Neural cell (in vitro differentiated cells): Measurements from ENCODE around the gene SPRED1. TPM values are rescaled to one million over a fixed set of nuclear protein-coding genes. Genes with fewer than 3 reads are reported as not detected.

Experiments used
- H2AFZ ChIP-seq: fragments of 200-600, 300-800 bp; sonication (generic), shearing (Covaris generic); 2 replicates; pipeline ENCODE4 v1.6.0; 2014; ENCODE audit warnings: low read depth, mild to moderate bottlenecking, antibody characterized with exemption, low read length, moderate library complexity
- H3F3A ChIP-seq: fragments of 200-600 bp; shearing (Covaris generic); 2 replicates; pipeline ENCODE4 v1.6.1; 2016; ENCODE audit warnings: mild to moderate bottlenecking, moderate library complexity, mixed read lengths, antibody characterized with exemption, low read length; ENCODE audit not compliant: insufficient read depth, poor library complexity, severe bottlenecking
- H3K27ac ChIP-seq: fragments of 200-600, 300-800 bp; sonication (generic), shearing (Covaris generic); 2 replicates; pipeline ENCODE4 v1.5.1; 2014; ENCODE audit warnings: mild to moderate bottlenecking, low read length, moderate library complexity
- H3K27me3 ChIP-seq: fragments of 300-800, 200-600 bp; sonication (generic), shearing (Covaris generic); 2 replicates; pipeline ENCODE4 v1.6.0; 2014; ENCODE audit warnings: mild to moderate bottlenecking, low read depth, low read length, moderate library complexity; ENCODE audit not compliant: insufficient read depth
- H3K36me3 ChIP-seq: fragments of 300-800, 200-600 bp; sonication (generic), shearing (Covaris generic); 2 replicates; pipeline ENCODE4 v1.5.1; 2014; ENCODE audit warnings: mild to moderate bottlenecking, antibody characterized with exemption, low read length, moderate library complexity; ENCODE audit not compliant: insufficient read depth
- H3K4me2 ChIP-seq: fragments of 300-800, 200-600 bp; sonication (generic), shearing (Covaris generic); 2 replicates; pipeline ENCODE4 v1.6.0; 2014; ENCODE audit warnings: mild to moderate bottlenecking, low read length
- H3K4me3 ChIP-seq: fragments of 300-800, 200-600 bp; sonication (generic), shearing (Covaris generic); 2 replicates; pipeline ENCODE4 v1.5.1; 2014; ENCODE audit warnings: mild to moderate bottlenecking, low read length, moderate library complexity
- H3K79me2 ChIP-seq: fragments of 200-600 bp; shearing (Covaris generic); replicated peaks from 2 replicates; pipeline ENCODE4 v1.6.0; 2014; ENCODE audit warnings: mild to moderate bottlenecking, low read length, moderate library complexity; ENCODE audit not compliant: insufficient read depth
- H3K9ac ChIP-seq: fragments of 300-800, 200-600 bp; sonication (generic), shearing (Covaris generic); 2 replicates; pipeline ENCODE4 v1.6.1; 2016; ENCODE audit warnings: mild to moderate bottlenecking, low read length, mixed read lengths
- H3K9me2 ChIP-seq: fragments of 200-600 bp; shearing (Covaris generic); 2 replicates; pipeline ENCODE4 v1.6.1; 2016; ENCODE audit warnings: mild to moderate bottlenecking, low read length, mixed read lengths; ENCODE audit not compliant: insufficient read depth
- H3K9me3 ChIP-seq: fragments of 200-600, 300-800 bp; sonication (generic), shearing (Covaris generic); 2 replicates; pipeline ENCODE4 v1.6.1; 2016; ENCODE audit warnings: mild to moderate bottlenecking, mixed run types, low read length, moderate library complexity, mixed read lengths
- H4K20me1 ChIP-seq: fragments of 200-600 bp; shearing (Covaris generic); 2 replicates; pipeline ENCODE4 v1.6.1; 2016; ENCODE audit warnings: mild to moderate bottlenecking, mixed run types; ENCODE audit not compliant: insufficient read depth
- EP300 ChIP-seq: fragments of 450-650 bp; conservative IDR thresholded peaks from 2 replicates; pipeline ENCODE4 v1.6.1; 2014; ENCODE audit warnings: antibody characterized with exemption, mild to moderate bottlenecking, moderate library complexity; ENCODE audit not compliant: poor library complexity, severe bottlenecking
- EZH2 ChIP-seq: fragments of 200-600, 300-800 bp; shearing (Covaris generic), sonication (generic); IDR thresholded peaks from 2 replicates; pipeline ENCODE4 v1.6.1; 2014; ENCODE audit warnings: antibody characterized with exemption, low read length, borderline replicate concordance, mild to moderate bottlenecking; ENCODE audit not compliant: insufficient read depth, poor library complexity, severe bottlenecking
- MXI1 ChIP-seq: fragments of 450-650 bp; conservative IDR thresholded peaks from 2 replicates; pipeline ENCODE4 v1.6.1; 2014; ENCODE audit warnings: antibody characterized with exemption, mild to moderate bottlenecking; ENCODE audit not compliant: poor library complexity, severe bottlenecking
- POLR2AphosphoS5 ChIP-seq: IDR thresholded peaks from 2 replicates; pipeline ENCODE4 v1.6.1; 2012
- RAD21 ChIP-seq: fragments of 450-650 bp; conservative IDR thresholded peaks from 2 replicates; pipeline ENCODE4 v1.6.1; 2014; ENCODE audit warnings: antibody characterized with exemption, mild to moderate bottlenecking, moderate library complexity
- SMC3 ChIP-seq: fragments of 450-650 bp; conservative IDR thresholded peaks from 2 replicates; pipeline ENCODE4 v1.6.1; 2014; ENCODE audit warnings: antibody characterized with exemption, mild to moderate bottlenecking, moderate library complexity; ENCODE audit not compliant: poor library complexity
- TAF1 ChIP-seq: IDR thresholded peaks from 2 replicates; pipeline ENCODE4 v1.6.1; 2012; ENCODE audit warnings: low read depth
- polyA plus RNA-seq: library from polyadenylated mRNA; depleted of rRNA; stranded (reverse); fragments of >200 nt; gene quantifications from 2 replicates; pipeline ENCODE4 v1.2.3, GENCODE V29; 2014
- TF ChIP-seq, protein P1 (sequence below): fragments of 450-650 bp; IDR thresholded peaks from 2 replicates; pipeline ENCODE4 v1.5.1; 2014; ENCODE audit warnings: antibody characterized with exemption, mild to moderate bottlenecking, moderate library complexity; ENCODE audit not compliant: poor library complexity, severe bottlenecking
- TF ChIP-seq, protein P2 (sequence below): IDR thresholded peaks from 2 replicates; pipeline ENCODE4 v1.6.1; 2012; ENCODE audit warnings: borderline replicate concordance

SPRED1 gene
- polyA plus RNA-seq, 1 donor from 2014 or later, result 12.0 TPM

DNA sequence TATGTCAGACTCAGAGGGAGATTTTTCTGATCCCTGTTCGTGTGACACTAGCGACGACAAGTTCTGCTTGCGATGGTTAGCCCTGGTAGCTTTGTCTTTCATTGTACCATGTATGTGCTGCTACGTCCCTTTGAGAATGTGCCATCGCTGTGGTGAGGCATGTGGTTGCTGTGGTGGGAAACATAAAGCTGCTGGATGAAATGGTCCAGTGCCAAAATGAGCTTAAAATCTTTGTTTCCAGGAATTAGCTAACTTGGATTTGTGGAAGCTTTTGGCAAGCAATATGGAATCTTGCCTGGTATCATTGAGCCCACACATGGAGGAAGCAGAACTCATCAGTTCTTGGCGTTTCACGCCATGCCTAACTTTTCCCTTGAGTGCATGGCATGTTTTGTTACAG lies 98.8 kb downstream of the SPRED1 start:
- TF ChIP-seq EP300, result no peak
- Histone ChIP-seq H3K4me2 (no peak overlapping the region), H3K36me3 (no peaks in the 10 kb centered on the region)

DNA sequence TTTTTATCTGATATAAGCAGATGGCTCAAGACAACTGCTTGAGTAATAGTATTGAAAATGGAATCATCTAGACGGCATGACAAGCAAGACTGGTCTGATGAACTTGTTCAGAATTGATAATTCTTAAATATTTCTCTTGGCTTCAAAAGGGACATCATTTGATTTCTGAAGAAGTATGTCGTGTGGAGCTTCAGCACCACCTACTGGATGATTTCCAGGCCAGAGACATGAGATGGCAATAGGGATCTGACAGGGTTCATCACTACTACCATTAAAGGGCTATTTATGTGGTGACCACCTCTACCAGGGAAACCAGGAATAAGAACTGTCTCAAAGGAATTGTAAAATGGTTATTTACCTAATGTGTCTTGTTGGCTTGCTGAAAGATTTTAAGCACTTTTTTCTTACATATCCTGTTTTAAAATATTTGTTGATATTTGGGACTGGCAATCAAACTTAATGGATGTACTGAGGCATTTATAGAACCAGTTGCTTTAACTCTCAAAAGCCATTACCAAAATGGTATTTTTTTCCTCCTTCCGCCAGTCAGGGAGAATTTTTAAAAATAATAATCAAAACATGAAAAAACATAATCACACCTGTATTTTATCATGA lies 101.8 kb downstream of the SPRED1 start:
- Histone ChIP-seq H3K9me3 (no peaks in the 10 kb centered on the region), H3K36me3 (no peaks in the 10 kb centered on the region), H4K20me1 (no peaks in the 10 kb centered on the region), H2AFZ (no peak overlapping the region), H3K4me2 (no peak overlapping the region), H3F3A (no peaks in the 10 kb centered on the region), H3K27ac (no peak overlapping the region), H3K9me2 (no peaks in the 10 kb centered on the region), H3K9ac (no peak overlapping the region), H3K79me2 (no peaks in the 10 kb centered on the region), H3K4me3 (no peak overlapping the region), H3K27me3 (no peaks in the 10 kb centered on the region)
- TF ChIP-seq SMC3 (peak; percentile 87), EP300 (no peak), RAD21 (peak; percentile 87), MXI1 (no peak), EZH2 (no peak), TAF1 (no peak), POLR2AphosphoS5 (no peak)
- TF ChIP-seq, protein P1, sequence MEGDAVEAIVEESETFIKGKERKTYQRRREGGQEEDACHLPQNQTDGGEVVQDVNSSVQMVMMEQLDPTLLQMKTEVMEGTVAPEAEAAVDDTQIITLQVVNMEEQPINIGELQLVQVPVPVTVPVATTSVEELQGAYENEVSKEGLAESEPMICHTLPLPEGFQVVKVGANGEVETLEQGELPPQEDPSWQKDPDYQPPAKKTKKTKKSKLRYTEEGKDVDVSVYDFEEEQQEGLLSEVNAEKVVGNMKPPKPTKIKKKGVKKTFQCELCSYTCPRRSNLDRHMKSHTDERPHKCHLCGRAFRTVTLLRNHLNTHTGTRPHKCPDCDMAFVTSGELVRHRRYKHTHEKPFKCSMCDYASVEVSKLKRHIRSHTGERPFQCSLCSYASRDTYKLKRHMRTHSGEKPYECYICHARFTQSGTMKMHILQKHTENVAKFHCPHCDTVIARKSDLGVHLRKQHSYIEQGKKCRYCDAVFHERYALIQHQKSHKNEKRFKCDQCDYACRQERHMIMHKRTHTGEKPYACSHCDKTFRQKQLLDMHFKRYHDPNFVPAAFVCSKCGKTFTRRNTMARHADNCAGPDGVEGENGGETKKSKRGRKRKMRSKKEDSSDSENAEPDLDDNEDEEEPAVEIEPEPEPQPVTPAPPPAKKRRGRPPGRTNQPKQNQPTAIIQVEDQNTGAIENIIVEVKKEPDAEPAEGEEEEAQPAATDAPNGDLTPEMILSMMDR, result peak; percentile 85

More for the DNA sequence above, 98.8 kb downstream of the SPRED1 start:
- no peak overlapping the region for H2AFZ ChIP-seq
- H3K9me3 ChIP-seq, result no peaks in the 10 kb centered on the region
- no peaks in the 10 kb centered on the region for H3K27me3 ChIP-seq
- no peaks in the 10 kb centered on the region for H3F3A ChIP-seq
- H3K9ac ChIP-seq, result no peak overlapping the region
- peak overlapping the region; percentile 25 for H3K27ac ChIP-seq
- H4K20me1 ChIP-seq, result no peaks in the 10 kb centered on the region
- no peaks in the 10 kb centered on the region for H3K79me2 ChIP-seq
- no peaks in the 10 kb centered on the region for H3K9me2 ChIP-seq
- H3K4me3 ChIP-seq, result peak overlapping the region; percentile 33

DNA sequence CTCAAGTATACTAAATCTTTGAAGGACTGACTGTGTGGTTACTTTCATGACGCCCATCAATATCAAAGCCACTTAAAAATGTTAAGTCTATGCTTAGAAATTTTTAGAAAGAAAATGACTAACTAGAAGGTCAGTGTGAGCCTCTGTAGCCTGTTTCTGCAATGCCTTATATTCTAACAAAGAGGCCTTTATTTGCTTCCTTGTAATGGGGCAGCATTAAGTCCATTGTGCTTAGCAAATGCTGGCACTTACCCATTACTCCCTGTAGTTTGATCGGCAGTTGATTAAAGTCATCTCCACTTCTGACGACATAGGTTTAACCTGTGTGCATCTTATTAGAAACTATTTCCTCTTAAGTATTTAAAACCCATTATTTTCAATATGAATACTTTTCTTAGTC lies 109.7 kb downstream of the SPRED1 start:
- no peaks in the 10 kb centered on the region for H3K9me3 ChIP-seq
- H3F3A ChIP-seq, result no peaks in the 10 kb centered on the region
- TF ChIP-seq, protein P2, sequence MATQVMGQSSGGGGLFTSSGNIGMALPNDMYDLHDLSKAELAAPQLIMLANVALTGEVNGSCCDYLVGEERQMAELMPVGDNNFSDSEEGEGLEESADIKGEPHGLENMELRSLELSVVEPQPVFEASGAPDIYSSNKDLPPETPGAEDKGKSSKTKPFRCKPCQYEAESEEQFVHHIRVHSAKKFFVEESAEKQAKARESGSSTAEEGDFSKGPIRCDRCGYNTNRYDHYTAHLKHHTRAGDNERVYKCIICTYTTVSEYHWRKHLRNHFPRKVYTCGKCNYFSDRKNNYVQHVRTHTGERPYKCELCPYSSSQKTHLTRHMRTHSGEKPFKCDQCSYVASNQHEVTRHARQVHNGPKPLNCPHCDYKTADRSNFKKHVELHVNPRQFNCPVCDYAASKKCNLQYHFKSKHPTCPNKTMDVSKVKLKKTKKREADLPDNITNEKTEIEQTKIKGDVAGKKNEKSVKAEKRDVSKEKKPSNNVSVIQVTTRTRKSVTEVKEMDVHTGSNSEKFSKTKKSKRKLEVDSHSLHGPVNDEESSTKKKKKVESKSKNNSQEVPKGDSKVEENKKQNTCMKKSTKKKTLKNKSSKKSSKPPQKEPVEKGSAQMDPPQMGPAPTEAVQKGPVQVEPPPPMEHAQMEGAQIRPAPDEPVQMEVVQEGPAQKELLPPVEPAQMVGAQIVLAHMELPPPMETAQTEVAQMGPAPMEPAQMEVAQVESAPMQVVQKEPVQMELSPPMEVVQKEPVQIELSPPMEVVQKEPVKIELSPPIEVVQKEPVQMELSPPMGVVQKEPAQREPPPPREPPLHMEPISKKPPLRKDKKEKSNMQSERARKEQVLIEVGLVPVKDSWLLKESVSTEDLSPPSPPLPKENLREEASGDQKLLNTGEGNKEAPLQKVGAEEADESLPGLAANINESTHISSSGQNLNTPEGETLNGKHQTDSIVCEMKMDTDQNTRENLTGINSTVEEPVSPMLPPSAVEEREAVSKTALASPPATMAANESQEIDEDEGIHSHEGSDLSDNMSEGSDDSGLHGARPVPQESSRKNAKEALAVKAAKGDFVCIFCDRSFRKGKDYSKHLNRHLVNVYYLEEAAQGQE, result no peak
- TF ChIP-seq EZH2 (no peak), RAD21 (no peak), SMC3 (no peak), MXI1 (no peak), POLR2AphosphoS5 (no peak)
- H4K20me1 ChIP-seq, result no peaks in the 10 kb centered on the region
- no peak overlapping the region for H2AFZ ChIP-seq
- no peaks in the 10 kb centered on the region for H3K27me3 ChIP-seq
- H3K4me3 ChIP-seq, result no peak overlapping the region
- no peaks in the 10 kb centered on the region for H3K9me2 ChIP-seq
- H3K79me2 ChIP-seq, result no peaks in the 10 kb centered on the region
- H3K27ac ChIP-seq, result no peak overlapping the region
- no peak overlapping the region for H3K9ac ChIP-seq
- H3K4me2 ChIP-seq, result no peak overlapping the region
- no peaks in the 10 kb centered on the region for H3K36me3 ChIP-seq
